Lower leg skin (tissue), 4 donors: ENCODE results near the gene FLT1. TPM values are rescaled to one million over a fixed set of nuclear protein-coding genes. Genes with fewer than 3 reads are reported as not detected.

Experiments
- DNase-seq, 2 donors: peaks; one replicate each; pipeline ENCODE4 v3.0.0-alpha.2; 2019; ENCODE audit warnings: low spot score in 2 of 2
- H3K4me3 ChIP-seq: fragments of 200-600 bp; sonication (generic); 2 replicates; pipeline ENCODE4 v1.5.1; 2017; ENCODE audit warnings: mild to moderate bottlenecking, low read depth; ENCODE audit not compliant: poor library complexity, severe bottlenecking
- POLR2A ChIP-seq, 2 donors: fragments of 450-650 bp; IDR thresholded peaks; one replicate each; pipeline ENCODE4 v1.6.1; 2016 to 2017; ENCODE audit warnings: antibody characterized with exemption in 2 of 2, mild to moderate bottlenecking in 1 of 2, moderate library complexity in 1 of 2
- WGBS, 2 donors: methylation state at CpG; one replicate each; pipeline ENCODE4 v1.1.5; 2018; 5-methylcytosine and 5-hydroxymethylcytosine counted together
- intact Hi-C: fragments of 100-400 bp; cut with DNase I; formaldehyde crosslinking; loops from one replicate; pipeline ENCODE4 v1.15.0; 2023; ENCODE audit warnings: low total_unique reads
- total RNA-seq, 4 donors: library from RNA; depleted of rRNA; stranded (reverse); fragments of >200 nt; gene quantifications; one replicate each; pipeline ENCODE4 v1.1.0, GENCODE V29; 2016
- TF ChIP-seq, protein P1 (sequence below), 3 donors: fragments of 450-650 bp; IDR thresholded peaks; one replicate each; pipeline ENCODE4 v1.5.1; 2016; ENCODE audit warnings: antibody characterized with exemption in 3 of 3, mild to moderate bottlenecking in 3 of 3, moderate library complexity in 2 of 3

Gene FLT1
- total RNA-seq, 4 donors from 2014 or later: 5.3 to 16.3 (median 9.7) TPM

DNA sequence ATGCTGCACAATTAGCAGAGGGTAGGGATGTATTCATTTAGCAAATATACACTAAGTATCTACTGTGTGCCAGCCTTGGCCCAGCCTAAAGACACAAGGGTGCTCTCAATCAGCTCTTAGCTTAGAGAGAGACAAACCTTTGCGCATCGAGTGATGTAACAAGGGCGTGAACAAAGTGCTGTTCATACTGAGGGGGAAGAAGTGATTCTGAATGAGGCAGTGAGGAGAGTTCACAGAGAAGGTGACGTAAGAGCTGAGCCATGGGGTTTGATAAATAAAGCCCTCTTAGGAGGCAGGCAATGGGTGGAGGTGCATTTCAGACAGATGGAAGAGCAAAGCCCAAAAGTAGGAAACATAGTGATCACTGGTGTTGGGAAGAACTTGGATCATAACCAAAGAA is 68.5 kb downstream of the FLT1 start:
- intact Hi-C loops: no loop called here
- H3K4me3 ChIP-seq: no peak overlapping the region
- no peak for TF ChIP-seq POLR2A (IDR thresholded peaks at IDR 0.05)
- TF ChIP-seq, protein P1, sequence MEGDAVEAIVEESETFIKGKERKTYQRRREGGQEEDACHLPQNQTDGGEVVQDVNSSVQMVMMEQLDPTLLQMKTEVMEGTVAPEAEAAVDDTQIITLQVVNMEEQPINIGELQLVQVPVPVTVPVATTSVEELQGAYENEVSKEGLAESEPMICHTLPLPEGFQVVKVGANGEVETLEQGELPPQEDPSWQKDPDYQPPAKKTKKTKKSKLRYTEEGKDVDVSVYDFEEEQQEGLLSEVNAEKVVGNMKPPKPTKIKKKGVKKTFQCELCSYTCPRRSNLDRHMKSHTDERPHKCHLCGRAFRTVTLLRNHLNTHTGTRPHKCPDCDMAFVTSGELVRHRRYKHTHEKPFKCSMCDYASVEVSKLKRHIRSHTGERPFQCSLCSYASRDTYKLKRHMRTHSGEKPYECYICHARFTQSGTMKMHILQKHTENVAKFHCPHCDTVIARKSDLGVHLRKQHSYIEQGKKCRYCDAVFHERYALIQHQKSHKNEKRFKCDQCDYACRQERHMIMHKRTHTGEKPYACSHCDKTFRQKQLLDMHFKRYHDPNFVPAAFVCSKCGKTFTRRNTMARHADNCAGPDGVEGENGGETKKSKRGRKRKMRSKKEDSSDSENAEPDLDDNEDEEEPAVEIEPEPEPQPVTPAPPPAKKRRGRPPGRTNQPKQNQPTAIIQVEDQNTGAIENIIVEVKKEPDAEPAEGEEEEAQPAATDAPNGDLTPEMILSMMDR (IDR thresholded peaks at IDR 0.05): no peak
- 95% methylated on average over 4 of the region's 4 CpGs for WGBS, 2 donors
- DNase-seq: no peak

DNA sequence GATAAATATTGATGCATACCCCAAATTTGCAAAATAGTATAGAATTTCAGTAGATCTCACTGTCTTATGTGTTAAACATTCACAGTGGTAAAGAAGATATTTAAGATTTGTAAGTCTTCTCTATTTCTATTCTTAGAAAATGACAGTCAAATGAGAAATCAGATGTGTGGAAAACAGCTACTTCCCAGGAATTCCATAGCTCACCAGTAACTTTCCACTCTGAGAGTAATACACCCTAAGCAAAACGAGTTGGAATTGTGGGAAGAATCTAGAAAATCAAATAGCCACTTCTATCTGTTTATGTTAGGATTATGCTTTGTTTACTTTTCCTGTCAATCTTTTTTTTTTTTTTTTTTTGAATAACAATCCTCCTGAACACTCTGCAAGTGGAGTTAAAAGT is 69.1 kb downstream of the FLT1 start:
- no peak for TF ChIP-seq POLR2A (IDR thresholded peaks at IDR 0.05)
- no peak for DNase-seq
- intact Hi-C loops: no loop called here

DNA sequence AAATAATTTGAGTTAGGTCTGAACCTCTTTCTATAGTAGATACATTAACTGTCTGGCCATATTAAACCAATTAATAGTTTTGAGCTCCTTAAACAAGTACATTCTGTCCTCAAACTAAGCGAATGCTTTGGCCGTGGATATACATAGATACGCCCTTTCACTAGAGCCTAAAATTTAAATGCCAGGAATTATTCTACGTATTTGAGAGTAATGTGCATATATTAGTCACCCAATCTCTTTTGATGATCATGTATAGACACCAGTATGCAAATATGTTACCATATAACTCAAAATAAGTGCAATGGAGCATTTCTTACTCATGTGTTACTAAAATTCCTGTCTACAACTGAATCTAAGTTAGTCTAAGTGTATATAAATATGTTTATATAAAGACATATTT is 70.4 kb downstream of the FLT1 start:
- WGBS, 2 donors: 85 to 91% methylated on average over 4 of the region's 4 CpGs
- TF ChIP-seq, protein P1 (IDR thresholded peaks at IDR 0.05): no peak
- no peak for TF ChIP-seq POLR2A (IDR thresholded peaks at IDR 0.05)
- no peak for DNase-seq
- no peak overlapping the region for H3K4me3 ChIP-seq
- intact Hi-C loops: no loop called here

More for the DNA sequence above, 69.1 kb downstream of the FLT1 start:
- H3K4me3 ChIP-seq: no peak overlapping the region
- WGBS, 2 donors: 47 to 49% methylated on average over 1 of the region's 1 CpG

DNA sequence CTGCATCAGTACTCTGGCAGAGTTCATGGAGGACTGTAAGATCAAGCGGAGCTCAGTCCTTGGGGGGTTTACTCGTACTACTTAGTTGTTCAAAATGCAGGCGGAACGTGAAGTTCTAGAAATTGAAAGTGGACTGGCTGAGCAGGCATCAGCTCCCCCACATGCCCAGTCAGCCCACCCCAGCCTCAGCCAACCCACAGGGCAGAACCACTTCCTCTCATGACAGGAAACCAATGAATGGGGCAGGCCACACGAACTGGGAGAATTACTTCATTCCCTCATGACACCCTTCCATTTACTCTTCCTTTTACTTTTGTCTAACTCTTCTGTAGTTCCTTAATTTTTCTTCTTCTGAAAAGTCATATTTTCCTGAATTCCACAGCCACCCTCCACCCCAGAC is 71.9 kb downstream of the FLT1 start:
- intact Hi-C loops: no loop called here
- peak in 1 of 2 donors; percentile 47 for DNase-seq
- TF ChIP-seq POLR2A (IDR thresholded peaks at IDR 0.05): no peak
- TF ChIP-seq, protein P1 (IDR thresholded peaks at IDR 0.05): no peak

DNA sequence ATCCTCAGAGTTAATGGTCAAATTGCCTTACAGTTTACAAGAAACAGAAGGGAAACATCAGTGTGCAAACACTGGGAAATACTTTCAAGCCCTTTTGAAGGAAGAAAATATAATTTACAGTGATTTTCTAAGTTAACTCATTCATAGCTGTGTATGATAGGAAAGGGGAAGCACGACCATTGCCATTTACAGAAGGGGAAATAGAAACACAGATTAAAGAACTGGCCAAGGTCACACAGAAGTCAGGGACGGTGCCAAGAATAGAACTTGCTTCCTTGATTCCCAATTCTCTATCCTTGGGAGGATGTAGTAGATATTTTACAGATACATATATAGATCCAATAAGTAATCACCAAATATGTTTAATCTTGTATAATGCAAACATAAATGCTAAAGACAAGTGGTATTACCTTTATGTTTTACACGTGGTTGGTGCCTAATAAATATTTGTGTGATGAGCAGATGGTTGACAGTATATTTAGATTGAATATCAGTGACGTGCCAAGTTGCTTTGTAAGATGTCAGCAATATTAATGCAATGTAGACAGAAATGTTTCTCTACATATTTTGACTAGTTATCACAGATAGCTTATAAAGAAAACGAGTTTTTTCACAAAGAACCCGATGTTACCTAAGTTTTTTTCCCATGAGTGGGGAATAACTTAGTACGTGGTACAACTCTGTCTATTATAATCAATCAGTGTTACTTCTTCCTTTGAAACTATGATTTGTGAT is 73.1 kb downstream of the FLT1 start:
- 52 to 55% methylated on average over 7 of the region's 7 CpGs for WGBS, 2 donors
- TF ChIP-seq, protein P1 (IDR thresholded peaks at IDR 0.05): no peak
- no peak for TF ChIP-seq POLR2A (IDR thresholded peaks at IDR 0.05)
- intact Hi-C loops: no loop called here
- DNase-seq: no peak
- no peak overlapping the region for H3K4me3 ChIP-seq

More for the DNA sequence above, 71.9 kb downstream of the FLT1 start:
- 65 to 69% methylated on average over 5 of the region's 5 CpGs for WGBS, 2 donors
- H3K4me3 ChIP-seq: no peak overlapping the region

DNA sequence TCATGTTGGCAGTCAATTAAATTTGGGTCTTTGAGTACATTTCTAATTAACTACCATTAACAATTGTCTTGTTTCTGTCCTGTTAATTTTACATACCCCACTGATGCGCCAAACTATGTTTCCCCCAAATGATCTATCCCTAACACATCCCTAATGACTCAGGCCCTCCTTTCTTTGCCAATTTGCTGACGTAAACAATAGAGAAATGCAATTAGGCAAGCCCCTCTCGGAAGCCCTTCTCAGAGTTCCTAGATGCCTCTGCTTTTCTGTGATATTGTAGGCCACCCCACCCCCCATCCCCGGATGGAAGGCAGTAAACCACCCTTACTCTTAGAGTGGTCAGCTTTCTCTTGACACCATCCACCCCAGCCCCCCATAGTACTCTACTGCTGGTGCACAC is 74.2 kb downstream of the FLT1 start:
- H3K4me3 ChIP-seq: no peak overlapping the region
- 79 to 80% methylated on average over 4 of the region's 4 CpGs for WGBS, 2 donors
- no peak for DNase-seq
- TF ChIP-seq, protein P1 (IDR thresholded peaks at IDR 0.05): no peak
- no peak for TF ChIP-seq POLR2A (IDR thresholded peaks at IDR 0.05)
- intact Hi-C loops: no loop called here
